HG03175 (cell line): Measurements from ENCODE around the gene ZWILCH.
"Not testable (repeated sequence)": the region's sequence is repeated elsewhere in the genome, so short reads cannot be mapped to it uniquely, and the experiment has no call there.

Source experiments
- ATAC-seq: cut with Tn5 transposase; IDR thresholded peaks from one replicate; pipeline ENCODE4 v1.9.1; 2021; ENCODE audit warnings: mild to moderate bottlenecking, moderate library complexity; ENCODE audit not compliant: unreplicated experiment

Gene ZWILCH

GRCh38 chr15:66578286-66578875, 73.3 kb downstream of the ZWILCH start:
- no peak for ATAC-seq

- ATAC-seq: no peak
These were observed 75.5 kb downstream of the ZWILCH start for GRCh38 chr15:66580643-66581042.

- ATAC-seq: no peak
These were observed 76.9 kb downstream of the ZWILCH start for GRCh38 chr15:66581972-66582537.

- ATAC-seq: no peak
These were observed 81.2 kb downstream of the ZWILCH start for GRCh38 chr15:66586155-66586976.

- ATAC-seq: no peak
These were observed 81.9 kb downstream of the ZWILCH start for GRCh38 chr15:66587020-66587419.

GRCh38 chr15:66587749-66588148, 82.6 kb downstream of the ZWILCH start:
- no peak for ATAC-seq

GRCh38 chr15:66588537-66588936, 83.4 kb downstream of the ZWILCH start:
- no peak for ATAC-seq

- ATAC-seq: no peak
These were observed 83.8 kb downstream of the ZWILCH start for GRCh38 chr15:66588971-66589370.

- ATAC-seq: not testable (repeated sequence)
These were observed 84.3 kb downstream of the ZWILCH start for GRCh38 chr15:66589429-66589828.

GRCh38 chr15:66590435-66590834, 85.3 kb downstream of the ZWILCH start:
- ATAC-seq: no peak

- no peak for ATAC-seq
These were observed 86.3 kb downstream of the ZWILCH start for GRCh38 chr15:66591322-66591862.

- no peak for ATAC-seq
These were observed 87.5 kb downstream of the ZWILCH start for GRCh38 chr15:66592505-66593218.

- no peak for ATAC-seq
These were observed 88.2 kb downstream of the ZWILCH start for GRCh38 chr15:66593219-66593780.

- ATAC-seq: no peak
These were observed 89.2 kb downstream of the ZWILCH start for GRCh38 chr15:66594344-66594743.

- no peak for ATAC-seq
These were observed 89.7 kb downstream of the ZWILCH start for GRCh38 chr15:66594836-66595235.

- no peak for ATAC-seq
These were observed 90.2 kb downstream of the ZWILCH start for GRCh38 chr15:66595332-66595731.

GRCh38 chr15:66595931-66596545, 90.9 kb downstream of the ZWILCH start:
- ATAC-seq: no peak

- no peak for ATAC-seq
These were observed 93.1 kb downstream of the ZWILCH start for GRCh38 chr15:66598095-66598815.
